ENCODE measurements around the gene NUP62. TPM values are rescaled to one million over a fixed set of nuclear protein-coding genes. Genes with fewer than 3 reads are reported as not detected.

NUP62 gene
- total RNA-seq, 2 donors from 2014 or later, result 29.9 to 34.3 TPM

DNA sequence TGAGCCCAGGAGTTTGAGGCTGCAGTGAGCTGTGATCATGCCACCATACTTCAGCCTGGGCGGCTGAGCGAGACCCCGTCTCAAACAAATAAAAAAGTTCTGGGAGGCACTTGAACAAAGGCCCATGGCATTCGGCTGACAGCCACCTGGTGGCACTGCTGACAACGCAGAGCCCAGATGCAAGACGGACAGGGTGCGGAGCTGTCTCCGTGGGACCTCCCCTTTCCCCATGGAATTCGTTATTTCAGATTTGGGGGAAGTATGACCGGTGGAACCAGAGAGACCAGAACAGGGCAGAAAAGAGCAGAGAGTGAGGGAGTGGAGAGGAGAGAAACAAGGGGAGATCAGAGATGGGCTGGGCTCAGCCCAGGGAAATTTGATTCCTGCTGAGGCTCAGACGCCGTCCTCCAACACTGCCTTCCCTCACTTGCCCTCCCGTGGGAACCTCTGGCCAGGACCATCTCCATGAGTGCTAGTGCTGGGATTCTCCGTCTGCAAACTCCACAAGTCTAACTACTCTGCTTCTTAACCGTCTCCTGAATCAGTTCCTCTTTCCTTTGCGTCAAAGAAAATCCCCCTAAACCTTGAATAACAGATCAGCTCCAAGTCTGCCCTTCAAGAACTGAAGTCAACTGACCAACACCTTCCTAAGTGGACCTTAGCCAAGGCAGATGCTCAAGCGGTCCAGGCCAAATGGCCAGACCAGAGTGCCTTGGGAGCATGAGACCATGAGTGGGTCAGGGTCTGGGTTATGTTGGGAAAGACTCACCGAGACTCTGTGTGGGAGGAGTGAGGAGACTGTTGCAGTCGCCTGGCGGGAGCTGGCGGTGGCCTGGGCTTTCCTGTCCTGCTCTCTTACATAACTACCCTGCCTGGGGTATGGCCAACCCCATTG lies 12.2 kb downstream of the NUP62 start:
- TF ChIP-seq, protein P1, sequence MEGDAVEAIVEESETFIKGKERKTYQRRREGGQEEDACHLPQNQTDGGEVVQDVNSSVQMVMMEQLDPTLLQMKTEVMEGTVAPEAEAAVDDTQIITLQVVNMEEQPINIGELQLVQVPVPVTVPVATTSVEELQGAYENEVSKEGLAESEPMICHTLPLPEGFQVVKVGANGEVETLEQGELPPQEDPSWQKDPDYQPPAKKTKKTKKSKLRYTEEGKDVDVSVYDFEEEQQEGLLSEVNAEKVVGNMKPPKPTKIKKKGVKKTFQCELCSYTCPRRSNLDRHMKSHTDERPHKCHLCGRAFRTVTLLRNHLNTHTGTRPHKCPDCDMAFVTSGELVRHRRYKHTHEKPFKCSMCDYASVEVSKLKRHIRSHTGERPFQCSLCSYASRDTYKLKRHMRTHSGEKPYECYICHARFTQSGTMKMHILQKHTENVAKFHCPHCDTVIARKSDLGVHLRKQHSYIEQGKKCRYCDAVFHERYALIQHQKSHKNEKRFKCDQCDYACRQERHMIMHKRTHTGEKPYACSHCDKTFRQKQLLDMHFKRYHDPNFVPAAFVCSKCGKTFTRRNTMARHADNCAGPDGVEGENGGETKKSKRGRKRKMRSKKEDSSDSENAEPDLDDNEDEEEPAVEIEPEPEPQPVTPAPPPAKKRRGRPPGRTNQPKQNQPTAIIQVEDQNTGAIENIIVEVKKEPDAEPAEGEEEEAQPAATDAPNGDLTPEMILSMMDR (IDR thresholded peaks at IDR 0.05), result no peak
- Histone ChIP-seq H3K4me3 (no peak overlapping the region), H3K9me3 (no peaks in the 10 kb centered on the region), H3K4me1 (ENCODE audit: control insufficient read depth in 1 of 2, low read depth in 2 of 2) (peaks cover 0 to 15% of the 10 kb centered on the region in 2 donors), H3K27ac (no peak overlapping the region), H3K27me3 (replicated peaks; ENCODE audit: insufficient read depth) (no peaks in the 10 kb centered on the region), H3K36me3 (peaks cover 6% of the 10 kb centered on the region)
- DNase-seq (ENCODE audit: low spot score) (no peak), ATAC-seq (ENCODE audit: insufficient number of reproducible peaks, low FRiP score, low read depth) (no peak)

DNA sequence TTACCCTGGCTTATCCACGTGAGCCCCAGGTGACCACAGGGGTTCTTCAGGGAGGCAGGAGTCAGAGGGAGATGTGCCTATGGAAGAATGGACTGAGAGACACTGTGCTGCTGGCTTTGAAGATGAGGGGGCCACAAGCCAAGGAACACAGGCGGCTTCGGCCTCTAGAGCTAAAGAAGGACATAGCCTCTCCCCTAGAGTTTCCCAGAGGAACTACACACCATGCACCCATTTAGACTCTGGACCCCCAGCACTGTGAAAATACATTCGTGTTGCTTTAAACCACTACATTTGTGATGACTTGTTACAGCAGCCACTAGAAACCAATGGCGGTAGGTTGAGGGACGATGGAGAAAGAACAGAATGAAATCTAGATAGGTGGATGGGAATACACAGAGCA lies 14.0 kb downstream of the NUP62 start:
- Histone ChIP-seq H3K4me3 (no peak overlapping the region), H3K9me3 (no peaks in the 10 kb centered on the region), H3K4me1 (ENCODE audit: control insufficient read depth in 1 of 2, low read depth in 2 of 2) (peaks cover 6 to 30% of the 10 kb centered on the region in 2 donors), H3K27me3 (replicated peaks; ENCODE audit: insufficient read depth) (no peaks in the 10 kb centered on the region), H3K27ac (no peak overlapping the region), H3K36me3 (peaks cover 1% of the 10 kb centered on the region)
- ATAC-seq (ENCODE audit: insufficient number of reproducible peaks, low FRiP score, low read depth), result no peak
- no peak for DNase-seq (ENCODE audit: low spot score)
- TF ChIP-seq, protein P1 (IDR thresholded peaks at IDR 0.05), result no peak

DNA sequence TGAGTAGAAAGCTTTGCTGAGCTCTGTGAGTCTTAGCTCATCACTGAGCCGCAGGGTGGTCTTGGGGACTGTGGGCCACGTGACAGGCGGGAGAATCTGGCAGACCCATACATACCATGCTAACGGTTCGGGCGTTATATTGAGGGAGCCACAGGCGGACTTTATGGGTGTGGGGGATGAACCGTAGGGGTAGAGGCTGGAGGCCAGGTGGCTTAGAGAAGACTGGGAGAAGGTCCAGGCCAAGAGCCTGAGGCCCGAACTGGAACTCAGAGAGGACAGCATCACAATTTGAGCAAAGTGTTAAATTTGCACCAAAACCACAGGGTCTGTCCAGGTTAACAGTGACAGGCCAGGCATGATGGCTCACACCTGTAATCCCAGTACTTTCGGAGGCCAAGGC lies 15.6 kb downstream of the NUP62 start:
- Histone ChIP-seq H3K36me3 (peaks cover 4% of the 10 kb centered on the region), H3K27me3 (replicated peaks; ENCODE audit: insufficient read depth) (no peaks in the 10 kb centered on the region), H3K4me3 (no peak overlapping the region), H3K4me1 (ENCODE audit: control insufficient read depth in 1 of 2, low read depth in 2 of 2) (peaks cover 6 to 30% of the 10 kb centered on the region in 2 donors), H3K9me3 (no peaks in the 10 kb centered on the region), H3K27ac (no peak overlapping the region)
- ATAC-seq (ENCODE audit: insufficient number of reproducible peaks, low FRiP score, low read depth) (no peak), DNase-seq (ENCODE audit: low spot score) (no peak)
- TF ChIP-seq, protein P1 (IDR thresholded peaks at IDR 0.05), result no peak

DNA sequence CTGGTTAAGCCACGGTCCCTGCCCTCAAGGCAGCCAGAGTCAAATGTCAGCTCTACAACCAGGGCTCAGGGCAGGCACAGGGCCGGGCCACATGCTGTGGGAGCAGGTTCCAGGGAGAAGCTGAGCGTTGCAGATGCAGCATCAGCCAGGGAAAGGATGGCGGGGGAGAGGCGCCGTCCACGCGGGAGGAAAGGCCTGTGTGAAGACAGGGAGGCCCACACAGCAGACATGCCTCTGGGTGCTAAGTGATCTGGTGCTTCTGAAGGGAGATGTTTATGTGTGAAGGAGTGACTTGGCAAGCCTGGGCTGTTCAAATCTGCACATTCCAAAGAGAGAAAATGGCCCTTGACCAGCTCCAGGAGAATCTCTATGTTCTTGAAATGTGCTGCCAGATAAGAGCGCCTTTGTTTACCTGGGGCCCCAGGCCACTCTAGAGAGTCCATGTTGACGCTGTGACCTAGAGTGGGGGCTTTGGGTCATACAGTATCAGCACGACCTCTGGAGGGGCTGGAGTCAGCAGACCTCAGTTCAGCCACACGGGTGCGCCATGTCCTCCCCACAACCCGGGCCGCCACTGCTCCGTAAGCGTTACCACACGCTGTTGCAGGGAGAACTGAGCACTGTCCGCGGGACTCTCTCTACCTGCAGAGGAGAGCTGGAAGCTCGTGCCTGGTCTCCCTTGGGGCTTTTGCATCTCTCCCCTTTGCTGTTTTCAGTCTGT lies 16.2 kb downstream of the NUP62 start:
- TF ChIP-seq, protein P1 (IDR thresholded peaks at IDR 0.05), result no peak
- H3K27me3 ChIP-seq (replicated peaks; ENCODE audit: insufficient read depth), result no peaks in the 10 kb centered on the region
- H3K4me3 ChIP-seq, result no peak overlapping the region
- peaks cover 10% of the 10 kb centered on the region for H3K36me3 ChIP-seq
- ATAC-seq (ENCODE audit: insufficient number of reproducible peaks, low FRiP score, low read depth), result no peak
- no peak for DNase-seq (ENCODE audit: low spot score)
- no peaks in the 10 kb centered on the region for H3K9me3 ChIP-seq
- H3K4me1 ChIP-seq (ENCODE audit: control insufficient read depth in 1 of 2, low read depth in 2 of 2), result peaks cover 6 to 30% of the 10 kb centered on the region in 2 donors
- peak overlapping the region in 1 of 2 donors; percentile 42 for H3K27ac ChIP-seq
